CD4-positive, CD25-positive, alpha-beta regulatory T cell (primary cell): ENCODE results near the gene APOL5. TPM values are rescaled to one million over a fixed set of nuclear protein-coding genes. Genes with fewer than 3 reads are reported as not detected.
A peak's percentile ranks its signal among the peaks of the same experiment; 100 is the strongest.

ENCODE experiments used
- ATAC-seq, 2 donors: fragments of 150-1000 bp; cut with Tn5 transposase; one replicate each; pipeline ENCODE4 v1.10.0; 2021; ENCODE audit warnings: low read depth in 2 of 2, moderate number of reproducible peaks in 2 of 2, moderate library complexity in 1 of 2
- DNase-seq, 3 donors: peaks; one replicate each; pipeline versions ENCODE4 v3.0.0 to v3.0.0-alpha.2; 2012 to 2022; ENCODE audit warnings: mixed read lengths in 1 of 3
- H3K27ac ChIP-seq: one replicate; pipeline ENCODE4 v1.7.0; 2013; ENCODE audit warnings: mild to moderate bottlenecking, low read length; ENCODE audit not compliant: insufficient read depth, poor library complexity, severe bottlenecking
- H3K27me3 ChIP-seq: one replicate; pipeline ENCODE4 v1.7.0; 2013; ENCODE audit warnings: low read length; ENCODE audit not compliant: control insufficient read depth, insufficient read depth
- H3K36me3 ChIP-seq: one replicate; pipeline ENCODE4 v1.7.0; 2013; ENCODE audit warnings: mild to moderate bottlenecking, low read length, moderate library complexity; ENCODE audit not compliant: control insufficient read depth, insufficient read depth
- H3K4me1 ChIP-seq: 2 replicates; pipeline ENCODE4 v1.7.0; 2013; ENCODE audit warnings: mild to moderate bottlenecking, low read length; ENCODE audit not compliant: insufficient read depth, control insufficient read depth, poor library complexity, severe bottlenecking
- H3K4me3 ChIP-seq: one replicate; pipeline ENCODE4 v1.7.0; 2013; ENCODE audit warnings: low read depth, mild to moderate bottlenecking, low read length, moderate library complexity
- H3K9me3 ChIP-seq, 2 experiments: 1 replicate in 1 of 2; 2 replicates in 1 of 2; pipeline ENCODE4 v1.7.0; 2013; ENCODE audit warnings: low read length in 2 of 2, mild to moderate bottlenecking in 1 of 2, moderate library complexity in 1 of 2; ENCODE audit not compliant: control insufficient read depth in 2 of 2
- H3K27ac Mint-ChIP-seq, 3 donors: one replicate each; pipeline ENCODE4 v1.8.0; 2020 to 2022; ENCODE audit warnings: mild to moderate bottlenecking in 3 of 3, mixed read lengths in 3 of 3, moderate library complexity in 2 of 3
- H3K27me3 Mint-ChIP-seq: one replicate; pipeline ENCODE4 v1.8.0; 2022; ENCODE audit warnings: mild to moderate bottlenecking, mixed read lengths
- H3K36me3 Mint-ChIP-seq: one replicate; pipeline ENCODE4 v1.8.0; 2020; ENCODE audit warnings: mixed read lengths
- H3K4me1 Mint-ChIP-seq, 4 donors: one replicate each; pipeline ENCODE4 v1.8.0; 2020 to 2022; ENCODE audit warnings: mixed read lengths in 4 of 4, mild to moderate bottlenecking in 1 of 4
- H3K4me3 Mint-ChIP-seq, 4 donors: one replicate each; pipeline ENCODE4 v1.8.0; 2020 to 2022; ENCODE audit warnings: mild to moderate bottlenecking in 4 of 4, mixed read lengths in 4 of 4, moderate library complexity in 3 of 4
- H3K9me3 Mint-ChIP-seq, 7 donors: one replicate each; pipeline ENCODE4 v1.8.0; 2020 to 2022; ENCODE audit warnings: mixed read lengths in 7 of 7, mild to moderate bottlenecking in 3 of 7, moderate library complexity in 2 of 7
- polyA plus RNA-seq, 4 donors: library from polyadenylated mRNA; unstranded; fragments of 300-500 nt; fragmentation: Illumina TruSeq; gene quantifications; one replicate each; pipeline ENCODE4 v1.2.3, GENCODE V29; 2021
- total RNA-seq: library from RNA; stranded (reverse); gene quantifications from one replicate; pipeline ENCODE4 v1.2.3, GENCODE V29; 2022

The APOL5 gene
- total and polyA plus RNA-seq, 5 donors from 2014 or later = not detected

DNA sequence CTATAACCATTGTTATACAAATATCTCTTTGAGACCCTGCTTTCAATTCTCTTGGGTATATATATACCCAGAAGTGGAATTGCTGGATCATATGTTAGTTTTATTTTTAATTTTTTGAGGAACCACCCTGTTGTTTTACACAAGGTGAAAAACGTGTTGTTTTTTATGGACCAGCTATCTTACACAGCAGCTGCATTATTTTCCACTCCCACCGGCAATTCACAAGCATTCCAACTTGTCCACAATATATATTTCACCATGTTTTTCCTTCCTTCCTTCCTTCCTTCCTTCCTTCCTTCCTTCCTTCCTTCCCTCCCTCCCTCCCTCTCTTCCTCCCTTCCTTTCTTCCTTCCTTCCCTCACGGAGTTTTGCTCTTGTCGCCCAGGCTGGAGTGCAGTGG, 6.3 kb upstream of the APOL5 start:
- Histone ChIP-seq H3K27ac (no peak overlapping the region), H3K27me3 (no peaks in the 10 kb centered on the region), H3K4me1 (no peaks in the 10 kb centered on the region), H3K9me3 (peaks cover 3 to 9% of the 10 kb centered on the region in 2 experiments), H3K36me3 (no peaks in the 10 kb centered on the region), H3K4me3 (no peak overlapping the region)
- Mint-ChIP-seq H3K27me3 (peaks cover 8% of the 10 kb centered on the region), H3K4me1 (peaks cover 0 to 5% (median 0%) of the 10 kb centered on the region in 4 donors), H3K9me3 (peaks cover 0 to 9% (median 0%) of the 10 kb centered on the region in 7 donors), H3K4me3 (no peak overlapping the region), H3K27ac (no peak overlapping the region), H3K36me3 (peaks cover 5% of the 10 kb centered on the region)
- no peak for ATAC-seq
- DNase-seq = no peak

DNA sequence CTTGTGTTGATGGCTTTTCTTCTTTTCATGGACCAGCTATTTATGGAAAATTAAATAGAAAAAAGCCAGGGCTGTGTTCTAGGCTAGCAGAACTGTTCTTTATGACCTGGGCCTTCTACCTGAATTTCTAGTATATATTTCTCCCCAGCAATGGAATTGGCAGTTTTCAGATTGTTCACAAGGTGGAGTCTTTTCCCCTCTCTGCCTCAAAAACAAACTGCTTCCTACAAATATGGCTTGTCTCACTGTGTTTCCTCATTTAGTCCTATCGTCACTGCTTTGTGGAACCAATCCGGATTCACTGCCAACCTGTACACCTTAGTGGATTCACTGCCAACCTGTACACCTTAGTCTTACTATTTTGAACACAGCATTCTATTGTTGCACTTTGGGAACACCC, 5.0 kb upstream of the APOL5 start:
- H3K4me1 Mint-ChIP-seq = peaks cover 0 to 5% (median 0%) of the 10 kb centered on the region in 4 donors
- ATAC-seq (no peak), DNase-seq (no peak)
- H3K4me3 ChIP-seq = no peak overlapping the region
- peaks cover 3 to 9% of the 10 kb centered on the region in 2 experiments for H3K9me3 ChIP-seq
- peaks cover 12% of the 10 kb centered on the region for H3K27me3 Mint-ChIP-seq
- H3K4me3 Mint-ChIP-seq = no peak overlapping the region
- no peak overlapping the region for H3K27ac ChIP-seq
- H3K4me1 ChIP-seq = no peaks in the 10 kb centered on the region
- no peak overlapping the region for H3K27ac Mint-ChIP-seq
- no peaks in the 10 kb centered on the region for H3K36me3 ChIP-seq
- H3K27me3 ChIP-seq = no peaks in the 10 kb centered on the region
- peaks cover 0 to 9% (median 0%) of the 10 kb centered on the region in 7 donors for H3K9me3 Mint-ChIP-seq
- peaks cover 5% of the 10 kb centered on the region for H3K36me3 Mint-ChIP-seq

- Histone ChIP-seq H3K27ac (no peak overlapping the region), H3K36me3 (no peaks in the 10 kb centered on the region), H3K4me1 (no peaks in the 10 kb centered on the region), H3K4me3 (no peak overlapping the region), H3K9me3 (no peaks in the 10 kb centered on the region), H3K27me3 (no peaks in the 10 kb centered on the region)
- H3K27ac Mint-ChIP-seq = no peak overlapping the region
- ATAC-seq (no peak), DNase-seq (no peak)
- H3K9me3 Mint-ChIP-seq = no peaks in the 10 kb centered on the region
- H3K4me3 Mint-ChIP-seq = no peak overlapping the region
- peaks cover 10% of the 10 kb centered on the region for H3K27me3 Mint-ChIP-seq
- no peaks in the 10 kb centered on the region for H3K36me3 Mint-ChIP-seq
- no peaks in the 10 kb centered on the region for H3K4me1 Mint-ChIP-seq
Observed at GRCh38 chr22:35719212-35719875, 1.7 kb downstream of the APOL5 start.

DNA sequence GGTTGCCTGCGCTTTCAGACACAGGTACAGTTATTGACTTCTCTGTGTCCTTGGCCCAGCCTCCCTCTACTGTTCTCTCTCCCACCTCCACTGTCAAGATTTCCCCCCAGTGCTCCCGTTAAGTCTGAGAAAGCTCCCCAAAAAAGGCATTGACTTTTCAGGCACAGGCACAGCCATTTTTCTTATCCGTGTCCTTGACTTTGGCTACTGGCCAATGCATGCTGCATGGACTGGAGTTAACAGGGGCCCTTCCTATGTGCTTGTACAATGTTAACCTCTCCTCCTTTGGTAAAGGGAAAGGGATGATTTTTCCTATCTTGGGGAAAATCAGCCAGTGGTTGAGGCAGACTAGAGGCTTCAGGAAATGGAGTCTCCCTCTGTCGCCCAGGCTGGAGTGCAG, 4.3 kb downstream of the APOL5 start:
- Histone ChIP-seq H3K9me3 (no peaks in the 10 kb centered on the region), H3K36me3 (no peaks in the 10 kb centered on the region), H3K27ac (no peak overlapping the region), H3K4me3 (no peak overlapping the region), H3K27me3 (no peaks in the 10 kb centered on the region), H3K4me1 (no peaks in the 10 kb centered on the region)
- Mint-ChIP-seq H3K27me3 (peaks cover 4% of the 10 kb centered on the region), H3K36me3 (no peaks in the 10 kb centered on the region), H3K4me1 (no peaks in the 10 kb centered on the region), H3K4me3 (no peak overlapping the region), H3K27ac (peak overlapping the region in 1 of 3 donors; percentile 23), H3K9me3 (no peaks in the 10 kb centered on the region)
- ATAC-seq (no peak), DNase-seq (no peak)

GRCh38 chr22:35725521-35725920, 7.8 kb downstream of the APOL5 start:
- Histone ChIP-seq H3K36me3 (no peaks in the 10 kb centered on the region), H3K4me3 (no peak overlapping the region), H3K27me3 (no peaks in the 10 kb centered on the region), H3K27ac (no peak overlapping the region), H3K4me1 (no peaks in the 10 kb centered on the region), H3K9me3 (no peaks in the 10 kb centered on the region)
- Mint-ChIP-seq H3K9me3 (no peaks in the 10 kb centered on the region), H3K27me3 (peaks cover 6% of the 10 kb centered on the region), H3K4me3 (no peak overlapping the region), H3K36me3 (no peaks in the 10 kb centered on the region), H3K4me1 (no peaks in the 10 kb centered on the region), H3K27ac (no peak overlapping the region)
- DNase-seq (no peak), ATAC-seq (no peak)

DNA sequence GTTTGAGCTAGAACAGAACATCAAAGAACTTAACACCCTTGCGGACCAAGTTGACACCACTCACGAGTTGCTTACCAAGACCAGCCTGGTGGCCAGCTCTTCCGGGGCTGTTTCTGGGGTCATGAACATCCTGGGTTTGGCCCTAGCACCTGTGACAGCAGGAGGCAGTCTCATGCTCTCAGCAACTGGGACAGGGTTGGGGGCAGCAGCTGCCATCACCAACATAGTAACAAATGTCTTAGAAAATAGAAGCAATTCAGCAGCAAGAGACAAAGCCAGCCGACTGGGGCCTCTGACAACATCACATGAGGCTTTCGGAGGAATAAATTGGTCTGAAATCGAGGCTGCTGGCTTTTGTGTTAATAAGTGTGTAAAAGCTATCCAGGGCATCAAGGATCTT, 8.7 kb downstream of the APOL5 start:
- Mint-ChIP-seq H3K4me3 (no peak overlapping the region), H3K27ac (peak overlapping the region in 2 of 3 donors; percentile 25 to 52), H3K27me3 (peaks cover 12% of the 10 kb centered on the region), H3K9me3 (no peaks in the 10 kb centered on the region), H3K4me1 (no peaks in the 10 kb centered on the region), H3K36me3 (no peaks in the 10 kb centered on the region)
- H3K9me3 ChIP-seq = no peaks in the 10 kb centered on the region
- no peak overlapping the region for H3K27ac ChIP-seq
- H3K4me3 ChIP-seq = no peak overlapping the region
- ATAC-seq = no peak
- no peak for DNase-seq
- no peaks in the 10 kb centered on the region for H3K27me3 ChIP-seq
- H3K4me1 ChIP-seq = no peaks in the 10 kb centered on the region
- H3K36me3 ChIP-seq = no peaks in the 10 kb centered on the region

- Histone ChIP-seq H3K9me3 (no peaks in the 10 kb centered on the region), H3K36me3 (no peaks in the 10 kb centered on the region), H3K4me1 (no peaks in the 10 kb centered on the region), H3K27me3 (no peaks in the 10 kb centered on the region), H3K4me3 (no peak overlapping the region), H3K27ac (no peak overlapping the region)
- no peaks in the 10 kb centered on the region for H3K9me3 Mint-ChIP-seq
- H3K27me3 Mint-ChIP-seq = peaks cover 15% of the 10 kb centered on the region
- no peak overlapping the region for H3K4me3 Mint-ChIP-seq
- H3K27ac Mint-ChIP-seq = no peak overlapping the region
- ATAC-seq = no peak
- DNase-seq = no peak
- H3K4me1 Mint-ChIP-seq = no peaks in the 10 kb centered on the region
- no peaks in the 10 kb centered on the region for H3K36me3 Mint-ChIP-seq
Observed at GRCh38 chr22:35726933-35727332, 9.3 kb downstream of the APOL5 start.

- Mint-ChIP-seq H3K27me3 (peaks cover 18% of the 10 kb centered on the region), H3K36me3 (no peaks in the 10 kb centered on the region), H3K27ac (no peak overlapping the region), H3K4me1 (no peaks in the 10 kb centered on the region), H3K9me3 (no peaks in the 10 kb centered on the region), H3K4me3 (no peak overlapping the region)
- ATAC-seq (no peak), DNase-seq (no peak)
- Histone ChIP-seq H3K4me3 (no peak overlapping the region), H3K27me3 (no peaks in the 10 kb centered on the region), H3K27ac (no peak overlapping the region), H3K9me3 (no peaks in the 10 kb centered on the region), H3K36me3 (no peaks in the 10 kb centered on the region), H3K4me1 (no peaks in the 10 kb centered on the region)
Observed at GRCh38 chr22:35727436-35727835, 9.8 kb downstream of the APOL5 start.
